HG03135 (cell line): Measurements from ENCODE around the gene JPT1.
"Not testable (repeated sequence)": the region's sequence is repeated elsewhere in the genome, so short reads cannot be mapped to it uniquely, and the experiment has no call there.

Experiments used
- ATAC-seq: cut with Tn5 transposase; IDR thresholded peaks from one replicate; pipeline ENCODE4 v1.9.1; 2021; ENCODE audit warnings: mild to moderate bottlenecking, moderate library complexity; ENCODE audit not compliant: unreplicated experiment

Gene JPT1

DNA sequence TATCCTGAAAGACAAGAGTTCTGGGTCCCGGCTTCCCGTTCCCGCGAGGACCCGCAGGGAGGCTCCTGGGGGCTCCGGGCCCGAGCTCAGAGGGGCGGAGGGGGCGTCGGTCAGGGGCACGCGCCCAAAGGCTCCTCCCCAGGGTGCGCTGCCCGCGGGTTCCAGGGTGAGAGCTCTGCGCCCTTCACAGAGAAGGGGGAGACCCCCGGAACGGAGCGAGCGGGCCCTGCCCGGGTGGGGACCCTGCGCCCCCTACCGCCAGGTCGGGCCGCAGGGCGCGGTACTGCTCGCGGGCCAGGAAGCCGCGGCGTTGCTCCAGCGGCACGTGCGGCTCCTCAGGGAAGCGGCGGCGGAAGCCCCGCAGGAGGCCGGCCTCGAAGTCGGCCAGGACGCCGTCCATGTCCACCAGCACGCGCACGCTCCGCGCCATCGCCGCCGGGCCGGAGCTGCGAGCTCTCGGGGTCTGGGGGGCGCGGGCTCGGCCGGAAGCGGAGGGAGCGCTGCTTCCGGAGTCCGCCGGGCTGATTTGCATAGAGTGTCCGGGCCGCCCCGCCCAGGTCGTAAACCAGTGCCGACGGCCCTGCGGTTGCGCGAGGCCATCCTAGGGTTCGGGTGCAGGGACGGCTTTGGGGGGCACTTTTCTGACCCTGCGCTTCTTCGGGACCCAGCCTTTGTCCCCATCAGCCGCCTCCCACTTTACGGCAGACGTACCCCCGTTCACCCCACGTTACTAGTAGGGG lies 22.9 kb downstream of the JPT1 start, which contains the start of gene NT5C:
Gene NT5C (minus strand): TSS at position 465 of the 740 bp plus-strand sequence. CDS start 35 bp downstream, at position 430.
- ATAC-seq, result peak; percentile 75

GRCh38 chr17:75130632-75131277 lies 23.6 kb downstream of the JPT1 start:
- ATAC-seq, result peak; percentile 13

DNA sequence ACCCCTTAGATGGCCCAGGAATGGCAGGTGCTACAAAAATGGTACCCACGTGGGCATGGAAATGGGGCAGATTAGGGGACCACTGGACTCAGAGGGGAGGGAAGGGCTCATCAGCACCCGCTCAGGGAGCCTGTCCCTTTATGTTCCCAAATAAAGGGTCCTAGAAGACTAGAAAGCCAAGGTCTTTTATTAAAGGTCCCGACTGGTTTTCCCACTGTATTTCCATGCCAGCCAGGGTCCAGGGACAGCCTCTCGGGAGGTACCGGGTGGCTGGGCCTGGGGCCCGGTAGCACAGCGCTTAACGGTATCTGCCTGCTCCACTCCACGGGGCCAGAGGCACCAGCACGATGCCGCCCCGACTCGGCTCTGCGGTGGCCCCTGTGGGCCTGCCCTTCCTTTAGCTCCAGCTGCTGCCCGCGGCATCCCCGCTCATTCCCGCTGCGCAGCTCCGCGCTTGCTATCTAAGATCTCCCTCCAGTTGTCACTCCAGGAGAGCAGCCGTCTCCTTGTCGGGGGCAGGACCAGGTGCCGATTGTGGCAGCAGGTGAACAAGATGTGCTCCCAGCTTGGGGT lies 24.2 kb downstream of the JPT1 start:
- ATAC-seq, result no peak

DNA sequence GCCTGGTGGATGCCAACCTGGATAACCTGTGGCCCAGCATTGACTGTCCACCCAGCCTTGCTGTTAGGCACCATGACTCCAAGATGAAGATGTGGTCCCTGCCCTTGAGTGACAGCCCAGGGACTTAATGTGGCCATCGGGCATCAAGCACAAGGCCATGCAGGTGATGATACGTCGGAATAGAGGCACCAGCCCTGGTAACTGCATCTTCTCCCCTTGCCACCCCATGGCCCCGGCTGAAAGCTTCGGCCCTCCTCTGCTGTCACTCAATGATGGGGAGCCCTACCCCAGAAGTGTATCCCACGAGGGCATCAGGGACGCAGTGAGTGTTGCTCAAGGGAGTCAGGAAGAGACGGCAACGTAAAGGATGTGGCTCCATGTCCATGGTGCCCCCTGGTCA lies 24.7 kb downstream of the JPT1 start:
- no peak for ATAC-seq

GRCh38 chr17:75128694-75129505 lies 25.4 kb downstream of the JPT1 start:
- ATAC-seq, result no peak

GRCh38 chr17:75127936-75128335 lies 26.4 kb downstream of the JPT1 start:
- ATAC-seq, result not testable (repeated sequence)

- ATAC-seq, result no peak
Observed at GRCh38 chr17:75126954-75127353, 27.4 kb downstream of the JPT1 start.

- no peak for ATAC-seq
Observed at GRCh38 chr17:75125984-75126383, 28.3 kb downstream of the JPT1 start.

GRCh38 chr17:75124819-75125162 lies 29.5 kb downstream of the JPT1 start:
- ATAC-seq, result no peak

DNA sequence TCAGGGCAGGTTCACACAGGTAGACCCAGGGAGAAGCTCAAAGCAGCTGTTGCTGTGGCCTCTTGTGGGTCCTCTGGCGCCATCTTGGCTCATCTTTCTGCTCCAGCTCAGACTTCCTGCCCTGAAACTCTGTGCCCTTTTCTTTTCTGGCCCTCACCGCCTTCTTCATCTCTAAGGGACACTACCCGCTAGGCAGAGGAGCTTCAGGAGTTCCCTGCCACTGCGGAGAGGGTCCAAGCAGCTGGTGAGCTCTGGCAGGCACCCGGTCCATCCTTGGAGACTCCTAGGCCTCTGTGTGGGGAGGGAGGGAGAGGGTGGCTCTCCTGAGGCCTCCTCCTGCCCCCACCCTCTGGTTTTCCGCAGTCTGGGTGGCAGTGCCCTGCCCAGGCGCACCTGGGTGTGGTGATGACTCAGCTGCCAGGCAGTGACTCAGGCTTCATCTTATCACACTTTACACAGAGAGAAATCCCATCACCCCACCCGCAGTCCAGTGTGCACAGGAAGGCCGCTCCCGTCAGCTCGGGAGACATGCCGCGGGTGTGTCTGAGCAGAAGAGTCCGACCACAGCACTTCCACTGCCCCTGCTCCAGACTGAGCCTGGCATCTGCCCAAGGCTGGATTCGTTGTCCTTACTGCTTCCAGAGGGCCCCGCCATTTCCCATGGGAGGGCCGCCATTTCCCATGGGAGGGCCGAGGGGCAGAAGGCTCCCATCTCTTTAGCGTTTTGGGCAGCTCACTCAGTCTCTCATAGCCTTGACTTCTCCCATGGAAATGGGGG lies 30.1 kb downstream of the JPT1 start:
- no peak for ATAC-seq

DNA sequence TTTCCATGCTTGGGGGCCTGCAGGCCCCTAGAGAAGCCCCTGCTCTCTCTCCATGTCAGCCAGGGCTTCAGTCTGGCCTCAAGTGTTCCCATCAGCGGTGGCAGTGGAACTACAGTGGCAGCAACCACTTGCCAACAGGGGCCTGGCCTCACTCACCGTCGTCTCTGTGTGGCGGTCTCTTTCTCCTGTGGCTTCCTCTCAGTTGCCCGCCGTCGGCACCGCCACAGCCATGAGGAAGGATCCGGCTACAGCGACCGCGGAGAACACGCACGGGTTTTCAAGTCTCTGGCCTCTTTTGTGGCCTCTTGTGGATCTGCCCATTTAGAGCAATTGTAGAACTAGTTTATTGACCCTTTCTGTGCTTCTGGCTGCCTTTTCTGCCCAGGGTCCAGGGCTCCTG lies 36.0 kb downstream of the JPT1 start:
- ATAC-seq, result no peak

DNA sequence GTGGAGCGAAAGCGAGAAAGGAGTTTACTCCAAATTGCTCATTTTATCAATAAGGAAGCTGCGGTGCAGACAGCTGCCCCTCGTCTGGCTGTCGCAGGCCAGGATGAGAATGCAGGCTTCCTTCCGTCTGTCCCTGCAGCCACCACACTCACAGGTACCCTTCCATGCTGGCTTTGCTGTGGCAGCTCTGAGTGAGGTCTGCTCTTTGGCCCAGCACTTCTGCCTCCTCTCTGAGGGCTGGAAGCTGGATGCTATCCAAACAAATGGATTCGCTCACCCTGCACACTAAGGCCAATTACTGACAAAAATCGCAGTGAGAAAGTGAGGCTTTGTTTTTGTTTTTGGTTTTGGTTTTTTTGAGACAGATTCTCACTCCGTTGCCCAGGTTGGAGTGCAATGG lies 37.6 kb downstream of the JPT1 start:
- no peak for ATAC-seq

- ATAC-seq, result no peak
Observed at GRCh38 chr17:75115555-75115954, 38.8 kb downstream of the JPT1 start.

GRCh38 chr17:75114552-75115314 lies 39.6 kb downstream of the JPT1 start:
- ATAC-seq, result no peak

GRCh38 chr17:75113798-75114551 lies 40.3 kb downstream of the JPT1 start:
- peak; percentile 54 for ATAC-seq

- no peak for ATAC-seq
Observed at GRCh38 chr17:75111777-75112335, 42.5 kb downstream of the JPT1 start.

DNA sequence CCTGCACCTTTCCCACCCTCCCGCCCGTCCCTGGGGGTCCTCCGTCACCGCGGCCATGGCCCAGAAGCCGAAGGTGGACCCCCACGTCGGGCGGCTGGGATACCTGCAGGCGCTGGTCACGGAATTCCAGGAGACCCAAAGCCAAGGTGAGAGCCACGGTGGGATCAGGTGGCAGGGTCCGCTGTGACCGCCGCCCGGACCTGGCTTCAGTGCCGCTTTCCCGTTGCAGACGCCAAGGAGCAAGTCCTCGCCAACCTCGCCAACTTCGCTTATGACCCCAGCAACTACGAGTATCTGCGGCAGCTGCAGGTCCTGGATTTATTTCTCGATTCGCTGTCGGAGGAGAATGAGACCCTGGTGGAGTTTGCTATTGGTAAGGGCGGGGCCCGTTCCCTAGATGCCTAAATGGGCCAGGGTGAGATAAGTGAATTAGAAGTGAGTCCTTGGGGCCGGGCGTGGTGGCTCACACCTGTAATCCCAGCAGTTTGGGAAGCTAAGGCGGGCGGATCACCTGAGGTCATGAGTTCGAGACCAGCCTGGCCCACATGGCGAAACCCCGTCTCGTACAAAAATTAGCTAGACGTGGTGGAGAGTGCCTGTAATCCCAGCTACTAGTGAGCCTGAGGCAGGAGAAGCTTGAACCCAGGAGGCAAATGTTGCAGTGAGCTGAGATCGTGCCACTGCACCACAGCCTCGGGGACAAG lies 43.9 kb downstream of the JPT1 start:
- no peak for ATAC-seq
